Fibroblast of skin of scalp (primary cell): Measurements from ENCODE around the gene UBE2E2.

ENCODE experiments used
- DNase-seq: peaks from one replicate; pipeline ENCODE4 v3.0.0-alpha.2; 2013

The UBE2E2 gene

DNA sequence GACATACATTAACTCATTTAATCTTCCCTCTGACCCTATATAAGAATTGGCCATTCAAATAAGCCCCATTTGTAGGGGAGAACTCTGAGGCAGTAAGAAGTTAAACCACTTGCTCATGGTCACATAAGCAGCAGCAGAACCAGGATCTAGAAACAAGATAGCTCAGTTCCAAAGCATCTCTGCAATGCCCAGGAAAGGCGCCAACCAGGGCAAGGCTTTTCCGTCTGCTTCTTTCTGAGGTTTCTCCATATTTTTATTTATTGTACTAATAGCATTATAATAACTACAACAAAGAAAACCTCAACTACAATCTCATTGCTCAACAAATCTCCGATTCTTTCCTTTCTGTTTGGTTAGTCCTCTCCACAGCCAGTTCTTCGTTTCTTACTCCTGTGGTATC lies 4.3 kb upstream of the UBE2E2 start:
- DNase-seq: peak; percentile 16

GRCh38 chr3:23199649-23200048 lies 3.5 kb upstream of the UBE2E2 start:
- DNase-seq: no peak

- DNase-seq: no peak
Observed at GRCh38 chr3:23201154-23201838, 1.8 kb upstream of the UBE2E2 start.

GRCh38 chr3:23202203-23202920 lies 765 bp upstream of the UBE2E2 start:
- peak; percentile 19 for DNase-seq

DNA sequence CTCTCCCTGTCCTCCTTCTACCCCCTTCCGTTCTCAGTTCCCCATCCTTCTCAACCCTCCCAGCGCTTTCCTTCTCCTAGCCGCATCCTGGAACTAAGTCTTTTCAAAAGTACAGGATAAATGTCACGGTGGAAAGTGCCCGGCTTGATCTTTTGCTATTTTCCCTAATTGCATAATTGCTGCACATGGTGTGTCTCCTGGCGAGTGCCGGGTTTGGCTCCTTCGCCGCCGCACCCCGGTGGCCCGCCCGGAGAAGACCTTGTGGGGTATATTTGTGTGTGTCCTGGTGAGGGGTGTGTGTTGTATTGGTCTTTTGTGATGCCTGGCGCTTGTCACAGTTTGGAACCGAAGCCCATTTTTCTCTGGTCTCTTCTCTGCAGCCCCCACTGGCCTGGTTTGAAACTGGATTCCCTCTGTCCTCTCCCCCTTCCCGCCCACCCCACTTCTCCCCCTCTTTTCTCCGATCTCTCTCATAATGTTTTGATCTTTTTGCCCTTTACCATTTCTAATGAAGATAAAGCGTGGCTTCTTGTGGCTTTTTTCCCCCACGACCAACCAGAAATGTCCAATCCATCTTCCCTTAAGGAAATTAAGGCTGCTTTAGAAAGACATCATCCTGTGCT lies 692 bp downstream of the UBE2E2 start:
- DNase-seq: no peak

GRCh38 chr3:23206366-23206765 lies 3.2 kb downstream of the UBE2E2 start:
- no peak for DNase-seq

GRCh38 chr3:23209103-23209502 lies 6.0 kb downstream of the UBE2E2 start:
- no peak for DNase-seq

- no peak for DNase-seq
Observed at GRCh38 chr3:23209747-23210487, 6.8 kb downstream of the UBE2E2 start.

DNA sequence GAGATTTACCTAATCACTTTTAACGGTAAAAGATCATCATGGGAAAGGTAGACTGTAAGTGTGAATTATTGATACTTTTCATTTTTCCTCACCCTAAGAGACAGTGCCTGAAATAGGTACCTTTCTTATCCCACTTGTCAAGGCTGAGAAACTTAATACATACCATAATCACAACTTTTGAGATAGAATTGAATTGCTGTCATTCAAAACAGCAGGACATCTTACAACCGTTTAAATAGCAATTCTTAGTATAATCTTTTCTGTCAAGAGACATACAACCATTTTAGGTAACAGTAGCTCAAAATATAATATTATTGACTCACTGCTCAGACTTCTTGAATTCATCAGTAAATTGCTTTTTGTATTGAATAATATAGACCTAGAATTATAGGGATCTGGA lies 10.7 kb downstream of the UBE2E2 start:
- DNase-seq: no peak

- DNase-seq: no peak
Observed at GRCh38 chr3:23217872-23218554, 14.9 kb downstream of the UBE2E2 start.

GRCh38 chr3:23219117-23219516 lies 16.0 kb downstream of the UBE2E2 start:
- DNase-seq: peak; percentile 40

DNA sequence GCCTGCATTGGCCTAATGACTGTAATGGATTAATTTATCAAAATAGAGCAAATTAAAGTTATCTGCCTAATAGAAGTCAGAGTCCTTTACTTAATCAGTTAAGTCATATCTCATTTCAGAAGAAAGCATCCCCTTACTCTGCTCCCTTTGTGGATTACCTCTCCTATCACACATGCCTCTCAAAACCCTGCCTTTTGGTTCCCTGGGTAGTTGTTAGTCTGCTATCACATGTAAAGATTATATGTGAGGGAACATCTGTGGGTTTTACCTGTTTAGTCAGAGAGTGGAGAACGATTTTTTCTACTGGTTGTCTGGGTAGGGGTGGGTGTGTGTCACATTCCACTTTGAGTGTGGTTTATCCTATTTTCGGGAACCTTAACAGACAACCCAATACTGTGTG lies 16.4 kb downstream of the UBE2E2 start:
- no peak for DNase-seq

DNA sequence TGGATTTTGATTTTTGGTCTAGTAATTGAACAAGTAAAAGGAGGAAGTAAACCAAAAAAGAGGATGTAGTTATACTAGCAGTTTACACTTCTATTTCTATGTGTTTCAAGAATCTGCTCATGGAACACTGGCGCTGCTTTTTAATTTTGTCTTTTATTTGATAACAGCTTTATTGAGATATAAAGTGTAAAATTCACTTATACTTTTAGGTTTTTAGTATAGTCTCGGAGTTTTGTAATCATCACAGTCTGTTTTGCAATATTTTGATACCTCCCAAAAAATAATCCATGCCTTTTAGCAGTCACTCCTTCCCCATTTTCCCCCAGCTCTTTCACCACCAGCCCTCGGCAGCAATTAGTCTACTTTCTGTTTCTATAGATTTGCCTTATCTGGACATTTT lies 18.0 kb downstream of the UBE2E2 start:
- no peak for DNase-seq

DNA sequence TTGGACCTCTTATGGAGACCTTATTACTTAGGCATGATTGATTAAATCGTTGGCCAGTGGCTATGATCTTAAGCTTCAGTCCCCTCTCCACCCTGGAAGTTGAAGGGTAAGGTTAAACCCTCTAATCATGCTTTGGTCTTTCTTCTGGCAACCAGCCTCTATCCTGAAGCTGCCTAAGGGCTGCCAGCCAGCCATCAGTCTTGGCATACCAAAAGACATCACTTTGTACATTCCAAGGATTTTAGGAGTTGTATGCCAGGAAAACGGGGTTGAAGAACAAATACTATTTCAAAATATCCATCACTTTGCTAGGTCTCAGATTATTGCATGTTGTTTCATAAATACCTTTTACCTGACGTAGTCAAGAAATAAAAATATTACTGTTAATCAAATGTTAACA lies 28.9 kb downstream of the UBE2E2 start:
- peak; percentile 26 for DNase-seq

DNA sequence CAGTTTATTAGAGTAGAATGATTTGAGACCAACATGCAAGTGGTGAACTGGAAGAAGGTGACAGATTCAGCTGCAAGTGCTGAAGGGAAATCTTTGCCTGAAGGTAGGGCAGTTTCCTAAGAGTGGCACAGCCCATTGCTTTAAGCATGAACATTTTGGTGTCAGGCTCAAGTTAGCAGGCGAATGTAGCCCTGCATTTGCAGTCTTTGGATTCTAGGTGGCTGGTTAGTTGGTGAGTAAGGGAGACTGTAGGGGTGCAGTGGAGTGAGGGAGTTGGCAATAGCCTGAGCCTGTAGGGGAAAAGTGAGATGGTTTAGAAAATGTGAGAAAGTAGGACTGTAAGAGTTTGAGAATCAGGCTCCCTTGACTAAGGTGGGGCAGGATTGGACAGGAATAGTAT lies 29.7 kb downstream of the UBE2E2 start:
- no peak for DNase-seq

GRCh38 chr3:23235264-23235663 lies 32.1 kb downstream of the UBE2E2 start:
- no peak for DNase-seq

GRCh38 chr3:23236890-23237289 lies 33.8 kb downstream of the UBE2E2 start:
- DNase-seq: no peak

GRCh38 chr3:23238156-23238555 lies 35.0 kb downstream of the UBE2E2 start:
- no peak for DNase-seq

- no peak for DNase-seq
Observed at GRCh38 chr3:23238578-23238977, 35.5 kb downstream of the UBE2E2 start.

DNA sequence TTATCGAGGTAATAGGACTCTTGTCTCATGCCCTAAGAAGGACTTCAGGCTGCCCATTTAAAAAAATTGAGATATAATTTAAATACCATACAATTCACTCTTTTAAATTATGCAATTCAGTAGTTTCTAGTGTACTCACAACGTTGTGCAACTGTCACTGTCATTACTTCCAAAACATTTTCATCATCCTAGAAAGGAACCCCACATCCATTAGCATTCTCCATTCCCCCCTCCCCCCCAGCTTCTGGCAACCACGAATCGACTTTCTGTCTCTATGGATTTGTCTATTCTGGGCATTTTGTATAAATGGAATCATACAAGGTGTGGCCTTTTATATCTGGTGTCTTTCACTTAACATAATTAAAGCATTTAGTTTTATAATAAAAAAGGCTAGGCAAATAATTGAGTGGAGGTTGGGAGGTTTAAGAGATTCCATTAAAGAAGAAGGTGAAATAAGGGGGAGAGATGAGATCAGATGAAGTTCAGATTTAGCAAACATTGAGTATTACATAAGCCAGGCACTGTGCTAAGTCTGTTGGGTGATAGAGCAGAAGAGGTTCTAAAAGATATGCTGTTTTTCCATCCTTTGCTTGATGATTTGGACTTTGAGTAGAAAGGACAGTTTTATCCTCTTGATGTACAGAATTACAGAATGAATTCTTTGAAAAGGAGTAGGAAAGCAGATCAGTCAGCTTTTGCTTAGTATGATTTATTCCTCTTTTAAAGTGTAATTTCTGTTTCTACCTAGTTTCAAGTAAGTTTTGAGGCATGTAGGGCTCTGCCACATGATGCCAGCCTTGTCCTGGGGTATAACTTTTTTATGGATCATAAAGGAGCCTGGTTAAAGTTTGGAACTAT lies 36.3 kb downstream of the UBE2E2 start:
- no peak for DNase-seq

DNA sequence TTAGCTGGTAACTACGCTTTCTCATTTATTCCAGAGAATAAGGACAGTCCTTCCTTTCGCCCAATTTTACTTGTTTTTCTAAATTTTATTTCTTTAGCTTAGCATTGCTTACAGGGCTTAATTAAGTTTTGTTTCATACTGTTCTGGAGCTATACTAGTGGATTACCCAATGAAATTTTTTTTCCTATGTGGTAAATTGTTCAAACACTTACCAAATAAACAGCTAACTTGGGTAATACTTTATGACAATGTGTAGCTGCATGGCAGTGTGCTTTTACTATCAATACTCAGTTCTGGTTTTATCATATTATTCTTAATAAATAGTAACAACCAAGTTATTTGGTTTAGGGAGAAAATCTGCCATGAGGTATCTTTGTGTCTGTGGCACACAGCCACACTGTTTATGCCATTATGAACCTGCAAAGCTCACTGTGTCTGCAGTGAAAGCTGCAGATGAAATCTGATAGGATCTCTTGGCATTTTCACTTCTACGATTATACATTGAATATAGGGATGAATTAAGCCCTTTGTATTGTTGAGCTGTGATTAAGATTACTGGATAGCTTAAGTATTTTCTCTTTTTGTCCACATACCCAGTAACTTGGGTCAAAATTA lies 37.2 kb downstream of the UBE2E2 start:
- no peak for DNase-seq
